Measurements from ENCODE around the gene ELK3.

DNA sequence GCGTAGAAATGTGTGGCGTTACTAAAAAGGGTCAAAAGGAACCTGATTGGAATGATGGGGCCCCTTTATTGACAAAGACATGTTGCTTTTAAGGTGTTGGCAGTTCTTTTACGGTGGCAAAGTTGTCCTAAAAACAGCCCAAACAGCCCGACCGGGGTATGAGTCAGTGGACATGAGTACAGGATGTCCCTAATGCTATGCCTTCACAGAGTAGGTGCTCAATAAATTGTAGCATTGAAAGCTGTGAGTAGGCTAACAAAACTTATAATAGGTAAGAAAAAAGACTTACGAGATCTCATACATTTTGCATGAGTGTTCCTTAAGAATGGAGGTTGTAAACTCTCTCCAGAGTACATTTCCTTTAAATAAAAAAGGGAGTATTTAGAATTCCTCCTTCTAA is 2.6 kb downstream of the ELK3 start:
- TF ChIP-seq, protein P1, sequence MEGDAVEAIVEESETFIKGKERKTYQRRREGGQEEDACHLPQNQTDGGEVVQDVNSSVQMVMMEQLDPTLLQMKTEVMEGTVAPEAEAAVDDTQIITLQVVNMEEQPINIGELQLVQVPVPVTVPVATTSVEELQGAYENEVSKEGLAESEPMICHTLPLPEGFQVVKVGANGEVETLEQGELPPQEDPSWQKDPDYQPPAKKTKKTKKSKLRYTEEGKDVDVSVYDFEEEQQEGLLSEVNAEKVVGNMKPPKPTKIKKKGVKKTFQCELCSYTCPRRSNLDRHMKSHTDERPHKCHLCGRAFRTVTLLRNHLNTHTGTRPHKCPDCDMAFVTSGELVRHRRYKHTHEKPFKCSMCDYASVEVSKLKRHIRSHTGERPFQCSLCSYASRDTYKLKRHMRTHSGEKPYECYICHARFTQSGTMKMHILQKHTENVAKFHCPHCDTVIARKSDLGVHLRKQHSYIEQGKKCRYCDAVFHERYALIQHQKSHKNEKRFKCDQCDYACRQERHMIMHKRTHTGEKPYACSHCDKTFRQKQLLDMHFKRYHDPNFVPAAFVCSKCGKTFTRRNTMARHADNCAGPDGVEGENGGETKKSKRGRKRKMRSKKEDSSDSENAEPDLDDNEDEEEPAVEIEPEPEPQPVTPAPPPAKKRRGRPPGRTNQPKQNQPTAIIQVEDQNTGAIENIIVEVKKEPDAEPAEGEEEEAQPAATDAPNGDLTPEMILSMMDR (IDR thresholded peaks at IDR 0.05): no peak
- no peak for TF ChIP-seq EZH2 (IDR thresholded peaks at IDR 0.05)
- no peak for TF ChIP-seq EZH2phosphoT487 (IDR thresholded peaks at IDR 0.05)
